HepG2 (cell line): ENCODE results near the gene CDK2AP2. TPM values are rescaled to one million over a fixed set of nuclear protein-coding genes. Genes with fewer than 3 reads are reported as not detected.

Experiments used
- CHD4 ChIP-seq: fragments of 200-600 bp; sonication (generic); IDR thresholded peaks from 2 replicates; pipeline ENCODE4 v1.7.0; 2017; ENCODE audit warnings: mild to moderate bottlenecking, low read length, borderline replicate concordance
- CTCF ChIP-seq: sonication (generic); formaldehyde crosslinking; IDR thresholded peaks from 2 replicates; pipeline ENCODE4 v1.5.0; 2020; ENCODE audit warnings: mild to moderate bottlenecking, missing genetic modification reagents, moderate library complexity
- DPF2 ChIP-seq: sonication (generic); formaldehyde crosslinking; IDR thresholded peaks from 2 replicates; pipeline ENCODE4 v1.4.0; 2020; ENCODE audit warnings: mild to moderate bottlenecking, low read depth, missing genetic modification reagents, borderline replicate concordance
- ELF3 ChIP-seq: IDR thresholded peaks from 2 replicates; pipeline ENCODE4 v1.6.1; 2016; ENCODE audit warnings: missing genetic modification reagents, missing compliant biosample characterization
- FOSL1 ChIP-seq: sonication (generic); formaldehyde crosslinking; IDR thresholded peaks from 2 replicates; pipeline ENCODE4 v1.9.0; 2021; ENCODE audit warnings: missing genetic modification reagents, borderline replicate concordance
- GLI4 ChIP-seq: sonication (generic); formaldehyde crosslinking; IDR thresholded peaks from 2 replicates; pipeline ENCODE4 v1.5.1; 2020; ENCODE audit warnings: missing genetic modification reagents, mild to moderate bottlenecking, moderate library complexity, borderline replicate concordance
- NFYB ChIP-seq: sonication (generic); formaldehyde crosslinking; IDR thresholded peaks from 2 replicates; pipeline ENCODE4 v1.4.0; 2020; ENCODE audit warnings: missing genetic modification reagents
- REL ChIP-seq: sonication (generic); formaldehyde crosslinking; conservative IDR thresholded peaks from 2 replicates; pipeline ENCODE4 v1.8.0; 2022; ENCODE audit warnings: mild to moderate bottlenecking, missing genetic modification reagents, moderate library complexity
- SALL1 ChIP-seq: sonication (generic); formaldehyde crosslinking; IDR thresholded peaks from 2 replicates; pipeline ENCODE4 v1.8.0; 2022; ENCODE audit warnings: mild to moderate bottlenecking, missing genetic modification reagents
- ZNF34 ChIP-seq: sonication (generic); formaldehyde crosslinking; IDR thresholded peaks from 2 replicates; pipeline ENCODE4 v1.4.0; 2020; ENCODE audit warnings: mild to moderate bottlenecking, missing genetic modification reagents, borderline replicate concordance
- ZNF644 ChIP-seq: IDR thresholded peaks from 2 replicates; pipeline ENCODE4 v1.6.1; 2016; ENCODE audit warnings: low read depth
- ZNF652 ChIP-seq: IDR thresholded peaks from 2 replicates; pipeline ENCODE4 v1.6.1; 2016; ENCODE audit warnings: low read depth, borderline replicate concordance
- ZNF704 ChIP-seq: sonication (generic); formaldehyde crosslinking; IDR thresholded peaks from 2 replicates; pipeline ENCODE4 v1.8.1; 2023; ENCODE audit warnings: mild to moderate bottlenecking, inconsistent platforms, moderate library complexity, missing genetic modification reagents, borderline replicate concordance
- ZSCAN29 ChIP-seq: sonication (generic); formaldehyde crosslinking; conservative IDR thresholded peaks from 2 replicates; pipeline ENCODE4 v1.4.0; 2020; ENCODE audit warnings: mild to moderate bottlenecking, missing genetic modification reagents
- ZXDC ChIP-seq: sonication (generic); formaldehyde crosslinking; IDR thresholded peaks from 2 replicates; pipeline ENCODE4 v1.5.0; 2020; ENCODE audit warnings: mild to moderate bottlenecking, missing genetic modification reagents
- polyA plus RNA-seq, 8 experiments: library from polyadenylated mRNA; depleted of rRNA in 3 of 8; stranded (reverse) in 7 of 8; unstranded in 1 of 8; fragments of >200 nt; fragmentation: Illumina TruSeq in 4 of 8; extraction: Trizol in 4 of 8; gene quantifications; 2 replicates each; pipeline versions ENCODE4 v1.2.1 to v1.2.3, GENCODE V29; 2011 to 2016; ENCODE audit warnings: low read depth in 4 of 8, missing spikeins in 1 of 8, mixed read lengths in 1 of 8; ENCODE audit not compliant: insufficient read depth in 1 of 8
- total RNA-seq, 5 experiments: library from RNA; depleted of rRNA; stranded (reverse); fragments of >200 nt; fragmentation: Illumina TruSeq; extraction: Trizol; gene quantifications; 2 replicates each; pipeline ENCODE4 v1.2.3, GENCODE V29; 2016; ENCODE audit warnings: low read depth in 1 of 5
- TF ChIP-seq, protein P1 (sequence below): sonication (generic); formaldehyde crosslinking; IDR thresholded peaks from 2 replicates; pipeline ENCODE4 v1.4.0; 2020; ENCODE audit warnings: missing genetic modification reagents

Gene CDK2AP2
- total and polyA plus RNA-seq, 2 of the 13 experiments (the other 11 are each of a cell fraction or from before 2014, with no cell fraction given), result 15.0 to 23.2 TPM

DNA sequence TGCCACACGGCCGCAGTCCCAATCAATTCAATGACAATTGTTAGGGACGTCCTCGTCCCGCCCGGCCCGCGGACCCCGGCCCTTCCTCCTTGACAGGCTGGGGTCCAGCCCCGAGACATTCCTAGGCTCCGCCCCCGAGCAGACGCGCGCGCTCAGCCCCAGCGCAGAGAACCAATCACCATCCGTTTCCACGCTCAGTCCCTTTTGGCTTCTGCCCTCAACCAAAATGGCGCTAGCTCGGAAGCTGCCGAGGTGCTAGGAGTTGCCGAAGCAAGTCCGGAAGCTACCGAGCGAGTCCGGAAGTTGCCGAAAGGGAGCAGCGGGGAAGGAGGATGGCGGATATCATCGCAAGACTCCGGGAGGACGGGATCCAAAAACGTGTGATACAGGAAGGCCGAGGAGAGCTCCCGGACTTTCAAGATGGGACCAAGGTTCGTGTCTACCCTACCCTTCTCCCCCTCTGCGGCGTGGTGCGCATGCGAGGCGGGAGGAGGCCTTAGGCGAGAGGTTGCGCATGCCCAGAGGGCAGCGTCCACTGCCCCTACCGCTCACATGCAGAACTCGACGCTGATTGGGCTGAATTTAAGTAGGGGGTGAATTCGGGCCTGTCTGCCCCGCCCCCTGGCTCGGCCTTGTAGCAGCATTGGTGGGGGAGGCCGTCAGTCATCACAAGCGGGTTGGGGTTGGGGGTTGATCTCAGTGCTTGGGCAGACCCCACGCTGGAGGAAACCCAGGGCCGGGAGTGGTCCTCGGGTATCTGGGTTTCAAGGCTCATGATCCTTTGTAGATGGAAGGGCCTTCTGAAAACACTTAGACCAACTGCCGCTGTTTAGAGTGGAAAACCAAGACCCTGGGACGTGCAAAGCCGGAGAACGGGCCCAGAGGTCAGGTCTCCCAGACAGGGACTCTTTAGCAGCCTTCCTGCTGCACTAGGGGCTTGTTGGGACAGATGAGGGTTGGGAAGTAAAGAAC lies 24.8 kb downstream of the CDK2AP2 start, which contains the start of gene AIP (continued):
- TF ChIP-seq, protein P1, sequence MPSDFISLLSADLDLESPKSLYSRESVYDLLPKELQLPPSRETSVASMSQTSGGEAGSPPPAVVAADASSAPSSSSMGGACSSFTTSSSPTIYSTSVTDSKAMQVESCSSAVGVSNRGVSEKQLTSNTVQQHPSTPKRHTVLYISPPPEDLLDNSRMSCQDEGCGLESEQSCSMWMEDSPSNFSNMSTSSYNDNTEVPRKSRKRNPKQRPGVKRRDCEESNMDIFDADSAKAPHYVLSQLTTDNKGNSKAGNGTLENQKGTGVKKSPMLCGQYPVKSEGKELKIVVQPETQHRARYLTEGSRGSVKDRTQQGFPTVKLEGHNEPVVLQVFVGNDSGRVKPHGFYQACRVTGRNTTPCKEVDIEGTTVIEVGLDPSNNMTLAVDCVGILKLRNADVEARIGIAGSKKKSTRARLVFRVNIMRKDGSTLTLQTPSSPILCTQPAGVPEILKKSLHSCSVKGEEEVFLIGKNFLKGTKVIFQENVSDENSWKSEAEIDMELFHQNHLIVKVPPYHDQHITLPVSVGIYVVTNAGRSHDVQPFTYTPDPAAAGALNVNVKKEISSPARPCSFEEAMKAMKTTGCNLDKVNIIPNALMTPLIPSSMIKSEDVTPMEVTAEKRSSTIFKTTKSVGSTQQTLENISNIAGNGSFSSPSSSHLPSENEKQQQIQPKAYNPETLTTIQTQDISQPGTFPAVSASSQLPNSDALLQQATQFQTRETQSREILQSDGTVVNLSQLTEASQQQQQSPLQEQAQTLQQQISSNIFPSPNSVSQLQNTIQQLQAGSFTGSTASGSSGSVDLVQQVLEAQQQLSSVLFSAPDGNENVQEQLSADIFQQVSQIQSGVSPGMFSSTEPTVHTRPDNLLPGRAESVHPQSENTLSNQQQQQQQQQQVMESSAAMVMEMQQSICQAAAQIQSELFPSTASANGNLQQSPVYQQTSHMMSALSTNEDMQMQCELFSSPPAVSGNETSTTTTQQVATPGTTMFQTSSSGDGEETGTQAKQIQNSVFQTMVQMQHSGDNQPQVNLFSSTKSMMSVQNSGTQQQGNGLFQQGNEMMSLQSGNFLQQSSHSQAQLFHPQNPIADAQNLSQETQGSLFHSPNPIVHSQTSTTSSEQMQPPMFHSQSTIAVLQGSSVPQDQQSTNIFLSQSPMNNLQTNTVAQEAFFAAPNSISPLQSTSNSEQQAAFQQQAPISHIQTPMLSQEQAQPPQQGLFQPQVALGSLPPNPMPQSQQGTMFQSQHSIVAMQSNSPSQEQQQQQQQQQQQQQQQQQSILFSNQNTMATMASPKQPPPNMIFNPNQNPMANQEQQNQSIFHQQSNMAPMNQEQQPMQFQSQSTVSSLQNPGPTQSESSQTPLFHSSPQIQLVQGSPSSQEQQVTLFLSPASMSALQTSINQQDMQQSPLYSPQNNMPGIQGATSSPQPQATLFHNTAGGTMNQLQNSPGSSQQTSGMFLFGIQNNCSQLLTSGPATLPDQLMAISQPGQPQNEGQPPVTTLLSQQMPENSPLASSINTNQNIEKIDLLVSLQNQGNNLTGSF (CRISPR knock-in tag), result peak; percentile 95; the same call in 1 of the 2 replicates
- TF ChIP-seq ZNF652 (peak; percentile 46), DPF2 (CRISPR knock-in tag) (no peak; the same call in 1 of the 2 replicates), GLI4 (CRISPR knock-in tag) (peak; percentile 92; the same call in 1 of the 2 replicates), CTCF (CRISPR knock-in tag) (peak; percentile 15; the same call in 1 of the 2 replicates), REL (CRISPR knock-in tag) (peak; percentile 90), ZSCAN29 (CRISPR knock-in tag) (peak; percentile 87; the same call in 1 of the 2 replicates), NFYB (peak; percentile 79), ZXDC (CRISPR knock-in tag) (no peak), ELF3 (CRISPR knock-in tag) (peak; percentile 57; the same call in 1 of the 2 replicates), SALL1 (CRISPR knock-in tag) (peak; percentile 97), FOSL1 (CRISPR knock-in tag) (no peak), ZNF34 (CRISPR knock-in tag) (peak; percentile 46; the same call in 1 of the 2 replicates), ZNF704 (peak; percentile 99), CHD4 (no peak), ZNF644 (CRISPR knock-in tag) (peak; percentile 50; the same call in 1 of the 2 replicates)
